Colon (tissue), 2 donors: ENCODE measurements around the gene ASTN2.
"Not testable (repeated sequence)": the region's sequence is repeated elsewhere in the genome, so short reads cannot be mapped to it uniquely, and the experiment has no call there.

Experiments
- FAIRE-seq: peaks from 2 replicates; lab custom pipeline; 2012; peaks lifted over from hg19 to GRCh38; lab: Jason Lieb, UNC
- donor health status: control.
- donor health status: control.

Gene ASTN2

DNA sequence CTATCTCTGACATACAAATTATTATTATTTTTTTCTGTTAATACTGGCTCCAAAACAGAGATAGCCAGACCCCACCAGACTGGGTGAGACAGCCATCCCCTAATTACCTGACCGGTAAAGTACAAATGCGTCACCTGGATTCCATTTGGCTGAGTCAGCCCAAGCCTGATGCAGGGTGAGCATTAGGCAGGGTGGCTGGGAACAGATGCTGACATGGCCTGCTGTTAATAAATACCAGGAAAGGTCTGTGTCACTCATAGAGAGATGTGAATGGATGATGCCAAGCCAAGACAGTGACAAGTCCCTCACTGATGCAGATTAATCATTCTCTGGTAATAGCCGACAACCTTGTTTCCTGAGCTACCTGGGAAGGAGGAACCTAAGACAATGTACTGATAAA, 544.3 kb downstream of the ASTN2 start:
- FAIRE-seq = no peak

- no peak for FAIRE-seq
Measured at GRCh38 chr9:116868201-116868600, 546.7 kb downstream of the ASTN2 start.

DNA sequence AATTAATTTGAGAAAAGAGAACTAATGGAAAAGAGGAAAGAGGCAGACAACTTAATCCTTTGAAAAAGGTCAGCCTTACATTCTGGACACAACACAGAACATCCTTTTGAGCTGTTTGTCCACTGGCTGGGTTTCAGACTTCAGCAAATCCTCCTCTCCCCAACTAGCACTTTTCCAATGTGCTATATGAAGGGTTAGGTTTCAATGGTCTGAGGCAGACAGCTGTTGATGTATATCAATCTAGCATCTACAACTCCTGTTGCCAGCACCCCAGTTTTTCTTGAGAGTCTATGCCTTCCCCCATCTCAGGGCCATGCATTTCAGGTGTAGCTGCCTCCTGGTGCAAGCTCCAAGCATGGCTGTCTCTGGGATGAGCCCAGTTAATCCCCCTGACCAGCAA, 553.5 kb downstream of the ASTN2 start:
- no peak for FAIRE-seq

- no peak for FAIRE-seq
Measured at GRCh38 chr9:116860509-116861120, 554.2 kb downstream of the ASTN2 start.

DNA sequence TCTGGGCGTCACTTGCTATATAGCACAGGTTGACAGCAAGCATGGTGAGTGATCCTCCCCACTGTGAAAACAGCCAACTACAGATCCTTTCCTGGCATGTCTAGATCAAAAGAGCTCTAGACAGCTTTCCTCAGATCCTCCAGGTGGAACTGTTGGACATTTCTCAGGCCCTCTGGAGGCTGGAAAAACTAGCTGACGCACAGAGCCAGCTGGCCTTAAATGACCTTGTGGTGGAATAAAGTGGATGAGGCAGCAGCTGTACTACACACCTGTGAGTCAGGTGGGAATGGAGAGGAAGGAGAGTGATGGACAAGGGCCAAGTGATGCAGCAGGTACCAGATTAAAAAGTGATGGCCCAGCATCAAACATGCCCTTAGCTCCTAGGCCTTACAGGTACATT, 555.1 kb downstream of the ASTN2 start:
- no peak for FAIRE-seq

- FAIRE-seq = no peak
Measured at GRCh38 chr9:116857321-116857720, 557.5 kb downstream of the ASTN2 start.

GRCh38 chr9:116855881-116856662, 558.8 kb downstream of the ASTN2 start:
- FAIRE-seq = no peak

DNA sequence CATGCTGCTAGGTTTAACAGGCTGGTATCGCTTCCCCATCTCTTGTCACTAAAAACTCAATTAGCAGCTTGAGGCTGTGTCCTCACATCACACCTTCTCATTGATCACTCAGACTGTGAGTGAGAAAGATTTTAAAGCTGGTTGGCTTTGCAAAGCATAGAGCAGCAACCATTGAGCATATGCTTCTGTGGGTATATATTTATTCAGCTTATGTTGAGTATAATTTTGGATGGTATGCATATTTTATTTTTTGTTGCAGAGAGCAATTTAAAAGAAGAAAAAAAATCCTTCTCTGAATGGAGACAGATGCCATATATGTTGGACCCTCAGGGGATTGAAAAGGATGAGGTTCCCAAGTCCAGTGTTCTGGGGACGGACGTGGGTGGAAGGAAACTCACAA, 565.1 kb downstream of the ASTN2 start:
- no peak for FAIRE-seq

GRCh38 chr9:116844621-116845020, 570.2 kb downstream of the ASTN2 start:
- no peak for FAIRE-seq

- no peak for FAIRE-seq
Measured at GRCh38 chr9:116843863-116844620, 570.8 kb downstream of the ASTN2 start.

GRCh38 chr9:116842658-116843057, 572.2 kb downstream of the ASTN2 start:
- no peak for FAIRE-seq

DNA sequence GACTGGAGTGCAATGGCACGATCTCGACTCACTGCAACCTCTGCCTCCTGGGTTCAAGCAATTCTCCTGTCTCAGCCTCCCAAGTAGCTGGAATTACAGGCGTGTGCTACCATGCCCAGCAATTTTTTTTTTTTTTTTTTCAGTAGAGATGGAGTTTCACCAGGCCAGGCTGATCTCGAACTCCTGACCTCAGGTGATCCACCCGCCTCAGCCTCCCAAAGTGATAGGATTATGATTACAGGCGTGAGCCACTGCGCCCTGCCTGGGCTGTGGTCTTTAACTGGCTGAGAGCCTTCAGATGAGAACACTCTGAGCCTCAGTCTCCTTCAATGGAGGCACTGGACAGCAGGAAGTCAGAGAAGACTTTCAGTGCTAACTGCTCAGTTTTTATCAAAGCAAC, 576.4 kb downstream of the ASTN2 start:
- not testable (repeated sequence) for FAIRE-seq

- no peak for FAIRE-seq
Measured at GRCh38 chr9:116837018-116837989, 577.6 kb downstream of the ASTN2 start.

DNA sequence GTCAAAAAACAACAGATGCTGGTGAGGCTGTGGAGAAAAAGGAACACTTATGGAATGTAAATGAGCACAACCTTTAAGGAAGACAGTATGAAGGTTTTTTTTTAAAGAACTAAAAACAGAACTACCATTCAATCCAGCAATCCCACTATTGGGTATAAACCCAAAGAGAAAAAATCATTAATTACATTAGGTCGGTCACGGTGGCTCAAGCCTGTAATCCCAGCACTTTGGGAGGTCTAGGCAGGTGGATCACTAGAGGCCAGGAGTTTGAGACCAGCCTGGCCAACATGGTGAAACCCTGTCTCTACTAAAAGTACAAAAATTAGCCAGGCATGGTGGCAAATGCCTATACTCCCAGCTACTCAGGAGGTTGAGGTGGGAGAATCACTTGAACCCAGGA, 584.5 kb downstream of the ASTN2 start:
- not testable (repeated sequence) for FAIRE-seq

DNA sequence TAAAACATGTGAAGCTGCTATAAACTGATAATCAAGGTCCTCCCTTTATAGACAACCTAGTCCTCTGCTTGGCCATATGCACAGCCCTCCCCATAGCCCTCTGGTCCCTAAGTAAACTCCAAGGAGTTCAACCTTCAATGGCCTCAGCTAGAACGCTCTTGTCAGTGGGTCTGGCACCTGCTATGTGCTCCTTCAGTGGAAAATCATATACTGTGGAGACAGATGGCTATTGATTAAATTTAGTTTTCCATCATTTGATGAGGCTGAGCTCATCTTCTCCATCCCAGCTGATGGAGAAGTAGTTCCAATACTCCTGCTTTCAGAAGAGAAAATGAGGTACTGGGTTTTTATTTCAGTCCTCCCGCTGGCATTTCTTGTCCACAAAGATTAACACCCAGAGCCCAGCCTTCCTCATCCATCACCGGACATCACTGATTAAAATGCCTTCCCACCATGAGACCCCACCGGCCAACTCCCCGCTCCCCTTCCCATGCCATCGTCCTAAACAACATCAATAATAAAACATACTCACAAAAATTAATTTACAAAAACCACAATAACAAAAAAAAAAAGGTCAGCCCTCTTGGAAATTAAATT, 593.1 kb downstream of the ASTN2 start:
- FAIRE-seq = no peak

DNA sequence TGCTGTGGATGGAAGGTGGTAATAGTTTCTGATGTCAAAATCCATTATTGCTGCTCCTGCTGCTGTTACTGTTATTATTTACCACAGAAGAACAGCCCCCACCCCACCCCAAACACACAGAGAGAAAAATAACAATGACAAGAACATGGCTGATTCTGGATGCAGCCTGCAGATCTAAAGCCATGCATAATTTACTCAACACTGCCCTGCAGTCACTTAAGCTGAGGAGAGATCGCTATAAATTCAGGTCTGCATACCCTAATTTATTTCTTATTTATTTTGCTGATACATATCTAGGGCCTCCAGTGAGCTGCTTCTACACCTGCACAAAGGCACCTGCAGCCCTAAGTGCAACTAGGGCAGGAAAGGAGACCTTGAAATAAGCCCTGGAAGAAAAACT, 595.7 kb downstream of the ASTN2 start:
- no peak for FAIRE-seq

- no peak for FAIRE-seq
Measured at GRCh38 chr9:116817762-116818161, 597.1 kb downstream of the ASTN2 start.

DNA sequence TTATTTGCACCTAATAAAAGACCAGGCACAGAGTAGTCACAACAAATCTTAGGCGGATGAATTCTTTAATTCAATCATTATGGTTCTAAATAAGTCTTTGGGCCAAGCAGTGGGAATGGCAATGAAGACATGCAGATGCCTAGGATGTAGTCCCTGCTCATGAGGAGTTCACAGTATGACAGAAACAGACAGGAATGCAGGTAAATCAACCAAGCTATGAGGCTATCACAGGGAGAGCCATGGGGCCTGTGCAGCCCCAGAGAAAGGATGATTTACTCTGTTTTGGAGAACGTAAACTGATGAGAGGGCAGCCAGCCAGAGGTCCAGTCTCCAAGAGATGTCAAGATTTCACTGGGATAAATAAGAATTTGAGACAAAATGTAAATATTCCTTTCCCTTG, 598.4 kb downstream of the ASTN2 start:
- FAIRE-seq = no peak

DNA sequence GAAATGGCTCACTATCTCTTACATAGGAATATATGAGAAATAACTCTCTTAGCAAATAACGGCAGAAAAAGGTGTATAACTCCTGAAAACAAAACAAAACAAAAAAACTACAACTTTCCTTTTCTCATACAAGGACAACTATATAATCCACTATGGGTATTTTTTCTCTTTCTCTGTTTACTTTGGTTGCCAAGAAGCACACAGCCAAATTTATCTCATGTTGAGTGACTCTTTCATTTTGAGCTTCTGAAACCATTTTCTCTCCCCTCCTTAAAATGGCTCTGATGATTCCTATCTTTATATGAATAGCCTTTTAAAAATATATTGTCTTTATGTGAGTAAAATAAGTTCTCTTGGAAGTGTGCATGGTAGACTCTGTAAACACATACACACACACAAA, 599.0 kb downstream of the ASTN2 start:
- no peak for FAIRE-seq

DNA sequence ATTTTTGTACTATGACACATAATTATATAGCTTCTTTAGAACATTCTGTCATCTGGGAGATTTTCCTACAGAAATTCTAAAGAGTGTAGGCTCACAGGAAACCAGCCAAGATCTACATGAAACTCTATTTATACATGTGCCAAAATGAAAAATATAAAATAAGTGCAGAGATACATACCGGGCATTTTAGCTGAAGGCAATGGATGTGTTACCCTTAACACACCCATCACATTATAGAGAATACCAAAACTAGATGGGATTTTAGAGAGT, 601.9 kb downstream of the ASTN2 start:
- FAIRE-seq = no peak

DNA sequence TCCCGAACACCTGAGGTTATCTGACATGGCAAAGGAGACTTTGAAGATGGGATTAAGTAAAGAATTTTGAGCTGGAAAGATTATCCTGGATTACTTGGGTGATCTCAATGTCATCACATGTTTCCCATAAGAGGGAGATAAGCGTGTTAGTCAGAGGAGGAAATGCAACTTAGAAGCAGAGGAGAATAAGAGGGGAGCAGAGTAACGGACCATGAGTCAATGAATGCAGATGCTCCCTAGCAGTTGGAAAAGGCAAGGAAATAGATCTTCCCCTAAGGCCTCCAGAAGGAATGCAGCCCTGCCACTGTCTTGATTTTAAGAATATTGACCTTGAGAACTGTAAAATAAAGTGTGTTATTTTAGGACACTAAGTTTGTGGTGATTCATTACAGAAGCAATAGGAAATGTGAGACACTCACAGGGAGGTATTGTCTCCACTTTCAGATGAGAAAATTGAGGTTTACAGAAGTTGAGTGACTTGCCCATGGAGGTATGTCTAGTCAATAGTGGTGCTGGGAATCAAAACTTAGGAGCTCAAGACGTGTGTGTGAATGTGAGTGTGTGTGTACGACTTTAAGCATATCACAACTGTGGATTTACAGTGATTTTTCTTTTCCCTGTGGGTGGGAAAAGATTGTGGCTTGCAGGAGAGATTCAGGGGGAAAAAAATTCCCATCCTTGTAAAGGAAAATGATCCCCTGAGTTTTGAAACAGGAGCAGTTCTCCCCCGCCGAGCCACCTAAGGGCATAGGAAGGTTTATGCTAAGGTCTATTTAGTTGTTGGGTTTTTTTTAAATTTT, 602.4 kb downstream of the ASTN2 start:
- FAIRE-seq = no peak
